ENCODE results near the gene MTCP1. TPM values are rescaled to one million over a fixed set of nuclear protein-coding genes. Genes with fewer than 3 reads are reported as not detected.

The MTCP1 gene
- total and polyA plus RNA-seq, 10 of the 15 experiments (the other 5 are each of a cell fraction or from before 2014, with no cell fraction given), result 16.6 to 74.0 (median 30.9) TPM

DNA sequence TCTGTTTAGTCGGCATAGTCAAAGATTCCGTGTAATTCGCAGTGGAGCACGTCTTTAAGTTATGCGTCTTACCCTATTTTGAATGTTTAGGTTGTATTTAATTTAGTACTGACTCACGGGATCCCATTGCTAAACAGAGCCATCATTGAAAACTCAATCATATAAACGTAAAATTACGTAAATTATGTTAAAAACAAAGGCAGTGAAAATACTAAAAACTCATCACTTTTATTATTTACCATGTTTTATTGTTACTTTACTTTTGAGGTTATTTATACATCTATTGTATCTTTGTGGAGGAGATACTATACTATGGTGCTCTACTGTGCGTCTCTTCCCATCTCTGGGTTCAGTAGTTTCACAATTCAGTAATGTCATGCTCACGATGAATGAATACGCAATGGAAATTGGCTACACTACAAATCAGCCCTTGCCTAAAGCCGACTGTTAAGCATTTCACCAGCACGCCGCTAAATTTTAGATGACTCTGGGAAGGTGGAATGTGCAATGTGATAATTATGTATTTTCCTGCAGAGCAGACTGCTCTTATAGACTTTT, 43.3 kb downstream of the MTCP1 start:
- Histone ChIP-seq H3K4me2 (ENCODE audit: control insufficient read depth, insufficient read depth) (peak overlapping the region; percentile 11), H3K36me3 (ENCODE audit: control insufficient read depth in 2 of 2, insufficient read depth in 2 of 2, low read length in 1 of 2) (no peaks in the 10 kb centered on the region), H3K4me1 (ENCODE audit: control insufficient read depth, insufficient read depth, low read length) (no peaks in the 10 kb centered on the region), H3K27me3 (replicated peaks in 1 of 2; ENCODE audit: control insufficient read depth in 2 of 2, insufficient read depth in 2 of 2, low read length in 1 of 2) (no peaks in the 10 kb centered on the region), H3K79me2 (ENCODE audit: control insufficient read depth, insufficient read depth, low read length) (peaks cover 27% of the 10 kb centered on the region), H3K4me3 (peak overlapping the region; percentile 70), H4K20me1 (ENCODE audit: control insufficient read depth, insufficient read depth) (no peaks in the 10 kb centered on the region), H3K9ac (ENCODE audit: control insufficient read depth, insufficient read depth, low read length) (peak overlapping the region; percentile 90), H3K27ac (ENCODE audit: control insufficient read depth, insufficient read depth) (peak overlapping the region; percentile 94), H2AFZ (ENCODE audit: control insufficient read depth, low read depth, low read length) (peak overlapping the region; percentile 48; the same call in 1 of the 2 replicates), H3K9me3 (replicated peaks; ENCODE audit: control insufficient read depth, insufficient read depth, low read length) (no peaks in the 10 kb centered on the region)
- ChIA-PET SMC1A (ENCODE audit: uncharacterized antibody, unreplicated experiment) (interaction anchor here (1.0 to 3.3 kb wide), 5 partner anchors 10 to 42 kb away, joined by 4 to 21 read pairs (median 6); no protein-coding TSS in a partner anchor), POLR2A (interaction anchor here (0.9 to 2.9 kb wide), 4 partner anchors 37 to 44 kb away, joined by 3 to 32 read pairs (median 4); partner anchors contain the start of genes CMC4 and MTCP1), CTCF (interaction anchor here (0.9 to 1.9 kb wide), 4 partner anchors 19 to 46 kb away, joined by 3 to 4 read pairs (median 4); no protein-coding TSS in a partner anchor), RAD21 (ENCODE audit: unreplicated experiment) (interaction anchor here (1.0 to 1.3 kb wide), 5 partner anchors 19 to 42 kb away, joined by 3 to 12 read pairs (median 4); no protein-coding TSS in a partner anchor)
- BruUV-seq (replicated peaks), result TSS peak; percentile 79
- WGBS (ENCODE audit: insufficient coverage, insufficient replicate concordance, low lambda C conversion rate, missing lambda C conversion rate), result 39% methylated on average over 14 of the region's 14 CpGs
- no peak for DNase-seq (ENCODE audit: low read depth, low spot score)
- in situ Hi-C loops (cut with MboI), result loop anchor here (5.0 kb wide), 1 partner anchor 35 kb away; no protein-coding TSS in a partner anchor
- intact Hi-C loops (cut with micrococcal nuclease; ENCODE audit: unreplicated experiment), result loop anchor here (2.0 to 5.0 kb wide), 2 partner anchors 29 to 45 kb away; partner anchors contain the start of genes BRCC3, CMC4 and MTCP1
- TF ChIP-seq, protein P1, sequence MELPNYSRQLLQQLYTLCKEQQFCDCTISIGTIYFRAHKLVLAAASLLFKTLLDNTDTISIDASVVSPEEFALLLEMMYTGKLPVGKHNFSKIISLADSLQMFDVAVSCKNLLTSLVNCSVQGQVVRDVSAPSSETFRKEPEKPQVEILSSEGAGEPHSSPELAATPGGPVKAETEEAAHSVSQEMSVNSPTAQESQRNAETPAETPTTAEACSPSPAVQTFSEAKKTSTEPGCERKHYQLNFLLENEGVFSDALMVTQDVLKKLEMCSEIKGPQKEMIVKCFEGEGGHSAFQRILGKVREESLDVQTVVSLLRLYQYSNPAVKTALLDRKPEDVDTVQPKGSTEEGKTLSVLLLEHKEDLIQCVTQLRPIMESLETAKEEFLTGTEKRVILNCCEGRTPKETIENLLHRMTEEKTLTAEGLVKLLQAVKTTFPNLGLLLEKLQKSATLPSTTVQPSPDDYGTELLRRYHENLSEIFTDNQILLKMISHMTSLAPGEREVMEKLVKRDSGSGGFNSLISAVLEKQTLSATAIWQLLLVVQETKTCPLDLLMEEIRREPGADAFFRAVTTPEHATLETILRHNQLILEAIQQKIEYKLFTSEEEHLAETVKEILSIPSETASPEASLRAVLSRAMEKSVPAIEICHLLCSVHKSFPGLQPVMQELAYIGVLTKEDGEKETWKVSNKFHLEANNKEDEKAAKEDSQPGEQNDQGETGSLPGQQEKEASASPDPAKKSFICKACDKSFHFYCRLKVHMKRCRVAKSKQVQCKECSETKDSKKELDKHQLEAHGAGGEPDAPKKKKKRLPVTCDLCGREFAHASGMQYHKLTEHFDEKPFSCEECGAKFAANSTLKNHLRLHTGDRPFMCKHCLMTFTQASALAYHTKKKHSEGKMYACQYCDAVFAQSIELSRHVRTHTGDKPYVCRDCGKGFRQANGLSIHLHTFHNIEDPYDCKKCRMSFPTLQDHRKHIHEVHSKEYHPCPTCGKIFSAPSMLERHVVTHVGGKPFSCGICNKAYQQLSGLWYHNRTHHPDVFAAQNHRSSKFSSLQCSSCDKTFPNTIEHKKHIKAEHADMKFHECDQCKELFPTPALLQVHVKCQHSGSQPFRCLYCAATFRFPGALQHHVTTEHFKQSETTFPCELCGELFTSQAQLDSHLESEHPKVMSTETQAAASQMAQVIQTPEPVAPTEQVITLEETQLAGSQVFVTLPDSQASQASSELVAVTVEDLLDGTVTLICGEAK (IDR thresholded peaks at IDR 0.05; ENCODE audit: borderline replicate concordance), result peak; percentile 9; the same call in 1 of the 2 replicates
- TF ChIP-seq NFYB (IDR thresholded peaks at IDR 0.05; ENCODE audit: insufficient read depth, low read depth, low read length) (no peak), CREB1 (IDR thresholded peaks at IDR 0.05; ENCODE audit: low read depth) (peak; percentile 53), MTA3 (IDR thresholded peaks at IDR 0.05; ENCODE audit: borderline replicate concordance, low read length) (peak; percentile 51; the same call in 1 of the 2 replicates), ESRRA (IDR thresholded peaks at IDR 0.05; ENCODE audit: low read length) (no peak)
- TF ChIP-seq, protein P2, sequence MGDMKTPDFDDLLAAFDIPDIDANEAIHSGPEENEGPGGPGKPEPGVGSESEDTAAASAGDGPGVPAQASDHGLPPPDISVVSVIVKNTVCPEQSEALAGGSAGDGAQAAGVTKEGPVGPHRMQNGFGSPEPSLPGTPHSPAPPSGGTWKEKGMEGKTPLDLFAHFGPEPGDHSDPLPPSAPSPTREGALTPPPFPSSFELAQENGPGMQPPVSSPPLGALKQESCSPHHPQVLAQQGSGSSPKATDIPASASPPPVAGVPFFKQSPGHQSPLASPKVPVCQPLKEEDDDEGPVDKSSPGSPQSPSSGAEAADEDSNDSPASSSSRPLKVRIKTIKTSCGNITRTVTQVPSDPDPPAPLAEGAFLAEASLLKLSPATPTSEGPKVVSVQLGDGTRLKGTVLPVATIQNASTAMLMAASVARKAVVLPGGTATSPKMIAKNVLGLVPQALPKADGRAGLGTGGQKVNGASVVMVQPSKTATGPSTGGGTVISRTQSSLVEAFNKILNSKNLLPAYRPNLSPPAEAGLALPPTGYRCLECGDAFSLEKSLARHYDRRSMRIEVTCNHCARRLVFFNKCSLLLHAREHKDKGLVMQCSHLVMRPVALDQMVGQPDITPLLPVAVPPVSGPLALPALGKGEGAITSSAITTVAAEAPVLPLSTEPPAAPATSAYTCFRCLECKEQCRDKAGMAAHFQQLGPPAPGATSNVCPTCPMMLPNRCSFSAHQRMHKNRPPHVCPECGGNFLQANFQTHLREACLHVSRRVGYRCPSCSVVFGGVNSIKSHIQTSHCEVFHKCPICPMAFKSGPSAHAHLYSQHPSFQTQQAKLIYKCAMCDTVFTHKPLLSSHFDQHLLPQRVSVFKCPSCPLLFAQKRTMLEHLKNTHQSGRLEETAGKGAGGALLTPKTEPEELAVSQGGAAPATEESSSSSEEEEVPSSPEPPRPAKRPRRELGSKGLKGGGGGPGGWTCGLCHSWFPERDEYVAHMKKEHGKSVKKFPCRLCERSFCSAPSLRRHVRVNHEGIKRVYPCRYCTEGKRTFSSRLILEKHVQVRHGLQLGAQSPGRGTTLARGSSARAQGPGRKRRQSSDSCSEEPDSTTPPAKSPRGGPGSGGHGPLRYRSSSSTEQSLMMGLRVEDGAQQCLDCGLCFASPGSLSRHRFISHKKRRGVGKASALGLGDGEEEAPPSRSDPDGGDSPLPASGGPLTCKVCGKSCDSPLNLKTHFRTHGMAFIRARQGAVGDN (IDR thresholded peaks at IDR 0.05), result 0 out of 2 replicates have a peak, but pooled peaks have one; percentile 9
- FAIRE-seq, result no peak
- ATAC-seq, result peak; percentile 42

Data from GM12878 (cell line).